C4-2B (cell line): ENCODE results near the gene P2RY8.
"Not testable (repeated sequence)": the region's sequence is repeated elsewhere in the genome, so short reads cannot be mapped to it uniquely, and the experiment has no call there.

Experiments used
- H3K27ac ChIP-seq: fragments of 450-650 bp; 2 replicates; pipeline ENCODE4 v1.5.1; 2017
- ZFX ChIP-seq: fragments of 450-650 bp; IDR thresholded peaks from 2 replicates; pipeline ENCODE4 v1.6.1; 2017
- TF ChIP-seq, protein P1 (sequence below): fragments of 450-650 bp; conservative IDR thresholded peaks from 2 replicates; pipeline ENCODE4 v1.5.1; 2017; ENCODE audit warnings: mild to moderate bottlenecking

P2RY8 gene

DNA sequence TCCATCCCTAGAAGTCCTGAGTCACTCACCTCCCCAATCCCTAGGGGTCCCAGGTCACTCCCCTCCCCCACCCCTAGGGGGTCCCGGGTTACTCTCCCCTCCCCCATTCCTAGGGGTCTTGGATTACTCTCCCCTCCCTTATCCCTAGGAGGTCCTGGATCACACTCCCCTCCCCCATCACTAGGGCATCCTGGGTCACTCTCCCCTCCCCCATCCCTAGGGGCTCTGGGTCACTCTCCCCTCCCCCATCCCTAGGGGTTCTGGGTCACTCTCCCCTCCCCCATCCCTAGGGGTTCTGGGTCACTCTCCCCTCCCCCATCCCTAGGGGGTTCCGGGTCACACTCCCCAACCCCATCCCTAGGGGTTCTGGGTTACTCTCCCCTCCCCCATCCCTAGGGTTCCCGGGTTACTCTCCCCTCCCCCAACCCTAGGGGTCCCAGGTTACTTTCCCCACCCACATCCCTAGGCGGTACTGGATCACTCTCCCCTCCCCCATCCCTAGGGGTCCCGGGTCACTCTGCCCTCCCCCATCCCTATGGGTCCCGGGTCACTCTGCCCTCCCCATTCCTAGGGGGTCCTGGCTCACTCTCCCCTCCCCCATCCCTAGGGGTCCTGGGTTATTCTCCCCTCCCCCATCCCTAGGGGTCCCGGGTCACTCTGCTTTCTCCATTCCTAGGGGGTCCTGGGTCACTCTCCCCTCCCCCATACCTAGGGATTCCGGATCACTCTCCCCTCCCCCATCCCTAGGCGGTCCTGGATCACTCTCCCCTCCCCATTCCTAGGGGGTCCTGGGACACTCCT lies 86.4 kb downstream of the P2RY8 start:
- TF ChIP-seq, protein P1, sequence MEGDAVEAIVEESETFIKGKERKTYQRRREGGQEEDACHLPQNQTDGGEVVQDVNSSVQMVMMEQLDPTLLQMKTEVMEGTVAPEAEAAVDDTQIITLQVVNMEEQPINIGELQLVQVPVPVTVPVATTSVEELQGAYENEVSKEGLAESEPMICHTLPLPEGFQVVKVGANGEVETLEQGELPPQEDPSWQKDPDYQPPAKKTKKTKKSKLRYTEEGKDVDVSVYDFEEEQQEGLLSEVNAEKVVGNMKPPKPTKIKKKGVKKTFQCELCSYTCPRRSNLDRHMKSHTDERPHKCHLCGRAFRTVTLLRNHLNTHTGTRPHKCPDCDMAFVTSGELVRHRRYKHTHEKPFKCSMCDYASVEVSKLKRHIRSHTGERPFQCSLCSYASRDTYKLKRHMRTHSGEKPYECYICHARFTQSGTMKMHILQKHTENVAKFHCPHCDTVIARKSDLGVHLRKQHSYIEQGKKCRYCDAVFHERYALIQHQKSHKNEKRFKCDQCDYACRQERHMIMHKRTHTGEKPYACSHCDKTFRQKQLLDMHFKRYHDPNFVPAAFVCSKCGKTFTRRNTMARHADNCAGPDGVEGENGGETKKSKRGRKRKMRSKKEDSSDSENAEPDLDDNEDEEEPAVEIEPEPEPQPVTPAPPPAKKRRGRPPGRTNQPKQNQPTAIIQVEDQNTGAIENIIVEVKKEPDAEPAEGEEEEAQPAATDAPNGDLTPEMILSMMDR = no peak
- no peak for TF ChIP-seq ZFX
- no peak overlapping the region for H3K27ac ChIP-seq

DNA sequence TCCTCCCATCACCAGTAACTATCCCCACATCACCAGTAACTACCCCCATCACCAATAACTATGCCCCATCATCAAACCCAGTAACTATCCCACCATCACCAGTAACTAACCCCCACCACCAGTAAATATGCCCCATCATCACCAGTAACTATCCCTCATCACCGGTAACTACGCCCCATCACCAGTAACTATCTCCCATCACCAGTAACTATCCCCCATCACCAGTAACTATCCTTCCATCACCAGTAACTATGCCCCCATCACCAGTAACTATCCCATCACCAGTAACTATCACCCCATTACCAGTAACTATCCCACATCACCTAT lies 87.2 kb downstream of the P2RY8 start:
- TF ChIP-seq ZFX = no peak
- TF ChIP-seq, protein P1 = no peak
- no peak overlapping the region for H3K27ac ChIP-seq

DNA sequence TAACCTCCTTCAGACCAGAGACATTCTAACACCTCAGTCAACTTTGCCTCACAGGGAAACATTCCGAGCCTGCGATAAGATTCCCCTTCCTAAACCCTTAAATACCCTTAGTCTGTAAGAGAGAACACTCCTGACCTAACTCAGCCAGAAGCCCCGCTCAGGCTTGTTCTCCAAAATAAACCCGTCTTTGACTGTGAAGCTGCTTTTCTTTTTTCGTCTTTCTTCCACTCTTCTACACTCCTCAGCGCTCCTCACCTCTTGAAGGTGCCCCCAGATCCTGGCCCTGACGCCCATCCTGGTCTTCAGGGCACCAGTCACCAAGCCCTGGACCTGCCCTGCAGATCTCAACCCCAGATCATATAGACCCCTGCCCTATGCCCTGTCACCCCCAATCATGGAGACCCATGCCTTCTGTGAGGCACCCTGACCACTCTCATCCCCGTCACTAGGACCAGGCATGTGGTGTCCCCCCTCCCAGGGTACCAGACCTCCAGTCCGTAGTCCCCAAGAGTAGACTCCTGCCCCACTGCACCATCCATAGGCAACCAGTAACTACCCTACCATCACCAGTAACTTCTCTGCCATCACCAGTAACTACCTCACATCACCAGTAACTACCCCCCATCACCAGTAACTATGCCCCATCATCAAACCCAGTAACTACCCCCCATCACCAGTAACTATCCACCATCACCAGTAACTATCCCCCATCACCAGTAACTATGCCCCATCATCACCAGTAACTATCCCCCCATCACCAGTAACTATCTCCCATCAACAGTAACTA lies 87.8 kb downstream of the P2RY8 start:
- H3K27ac ChIP-seq = no peak overlapping the region
- no peak for TF ChIP-seq ZFX
- TF ChIP-seq, protein P1 = no peak

DNA sequence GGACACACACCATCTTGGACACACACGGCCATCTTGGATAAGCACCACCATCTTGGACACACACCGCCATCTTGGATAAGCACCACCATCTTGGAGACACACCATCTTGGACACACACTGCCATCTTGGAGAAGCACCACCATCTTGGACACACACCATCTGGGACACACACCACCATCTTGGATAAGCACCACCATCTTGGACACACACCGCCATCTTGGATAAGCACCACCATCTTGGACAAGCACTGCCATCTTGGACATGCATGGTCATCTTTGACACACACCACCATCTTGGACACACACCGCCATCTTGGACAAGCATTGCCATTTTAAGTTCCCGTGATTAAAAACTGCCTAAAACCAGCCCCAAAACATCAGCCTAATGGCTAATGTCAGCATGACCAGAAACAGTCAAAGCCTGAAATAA lies 88.4 kb downstream of the P2RY8 start:
- H3K27ac ChIP-seq = not testable (repeated sequence)

DNA sequence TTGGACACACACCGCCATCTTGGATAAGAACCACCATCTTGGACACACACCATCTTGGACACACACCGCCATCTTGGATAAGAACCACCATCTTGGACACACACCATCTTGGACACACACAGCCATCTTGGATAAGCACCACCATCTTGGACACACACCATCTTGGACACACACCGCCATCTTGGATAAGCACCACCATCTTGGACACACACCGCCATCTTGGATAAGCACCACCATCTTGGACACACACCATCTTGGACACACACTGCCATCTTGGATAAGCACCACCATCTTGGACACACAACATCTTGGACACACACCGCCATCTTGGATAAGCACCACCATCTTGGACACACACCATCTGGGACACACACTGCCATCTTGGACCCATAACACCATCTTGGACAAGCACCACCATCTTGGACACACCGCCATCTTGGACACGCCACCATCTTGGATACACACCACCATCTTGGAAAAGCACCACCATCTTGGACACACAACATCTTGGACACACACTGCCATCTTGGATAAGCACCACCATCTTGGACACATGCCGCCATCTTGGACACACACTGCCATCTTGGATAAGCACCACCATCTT lies 88.9 kb downstream of the P2RY8 start:
- H3K27ac ChIP-seq = not testable (repeated sequence)

DNA sequence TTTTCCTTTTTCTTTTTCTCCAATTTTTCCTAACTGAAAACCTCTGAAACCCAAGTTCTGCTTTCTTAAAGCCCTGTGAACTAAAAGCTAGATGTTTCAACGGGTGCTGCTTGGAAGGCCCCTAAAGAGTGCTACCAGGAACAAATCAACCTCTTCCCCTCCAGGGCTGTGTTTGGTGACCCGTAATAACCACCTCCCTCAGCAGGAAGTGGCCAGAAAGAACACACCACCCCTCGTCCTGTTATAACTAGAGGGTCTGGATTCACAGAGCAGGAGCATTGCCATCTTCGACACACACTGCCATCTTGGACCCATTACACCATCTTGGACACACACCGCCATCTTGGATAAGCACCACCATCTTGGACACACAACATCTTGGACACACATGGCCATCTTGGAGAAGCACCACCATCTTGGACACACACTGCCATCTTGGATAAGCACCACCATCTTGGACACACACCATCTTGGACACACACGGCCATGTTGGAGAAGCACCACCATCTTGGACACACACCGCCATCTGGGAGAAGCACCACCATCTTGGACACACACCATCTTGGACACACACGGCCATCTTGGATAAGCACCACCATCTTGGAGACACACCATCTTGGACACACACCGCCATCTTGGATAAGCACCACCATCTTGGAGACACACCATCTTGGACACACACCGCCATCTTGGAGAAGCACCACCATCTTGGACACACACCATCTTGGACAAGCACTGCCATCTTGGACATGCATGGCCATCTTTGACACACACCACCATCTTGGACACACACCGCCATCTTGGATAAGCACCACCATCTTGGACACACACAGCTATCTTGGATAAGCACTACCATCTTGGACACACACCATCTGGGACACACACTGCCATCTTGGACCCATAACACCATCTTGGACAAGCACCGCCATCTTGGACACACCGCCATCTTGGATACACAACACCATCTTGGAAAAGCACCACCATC lies 89.7 kb downstream of the P2RY8 start:
- not testable (repeated sequence) for H3K27ac ChIP-seq

DNA sequence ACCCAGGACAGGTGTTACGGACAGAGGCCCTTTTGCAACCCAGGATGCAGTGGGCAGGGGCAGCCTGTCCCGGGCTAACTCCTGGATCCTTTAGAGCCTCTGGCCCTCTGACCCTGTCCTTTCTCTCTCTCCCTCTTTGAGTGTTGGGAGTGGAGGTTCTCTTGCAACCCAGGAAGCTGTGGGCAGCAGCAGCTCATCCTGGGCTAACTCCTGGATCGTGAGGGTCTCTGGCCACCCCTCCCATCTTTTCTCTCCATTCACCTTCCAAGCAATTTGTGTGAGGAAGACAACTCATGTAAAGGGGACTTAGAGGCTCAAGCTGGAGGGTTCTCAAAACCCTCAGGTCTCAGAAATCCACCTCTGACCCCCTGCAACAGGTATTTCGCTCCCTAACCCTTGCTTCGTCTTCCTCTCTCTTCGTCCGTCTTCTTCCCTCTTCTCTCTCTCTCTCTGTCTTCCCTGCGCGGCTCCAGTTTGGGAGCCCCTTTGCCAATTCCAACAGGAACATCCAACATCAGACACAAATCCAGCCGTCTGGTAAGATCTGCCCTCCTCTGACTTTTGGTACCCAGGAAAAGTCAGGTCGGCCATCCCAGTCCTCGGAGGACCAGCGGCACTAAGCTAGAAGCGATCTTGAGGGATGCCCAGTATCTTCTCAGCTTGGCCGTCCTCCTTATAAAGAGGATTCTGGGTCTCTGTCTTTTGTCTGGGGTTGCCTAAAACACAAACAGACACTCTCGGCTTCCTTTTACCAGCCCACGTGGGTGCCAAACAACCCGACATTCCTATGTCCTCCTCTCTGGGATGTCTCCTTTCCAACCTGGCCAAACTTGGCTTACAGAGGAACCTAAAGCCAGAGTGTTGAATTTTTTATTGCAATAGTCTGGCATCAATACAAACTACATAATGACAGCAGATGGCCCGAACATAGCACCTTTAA lies 92.2 kb downstream of the P2RY8 start:
- no peak for TF ChIP-seq ZFX
- TF ChIP-seq, protein P1 = no peak
- H3K27ac ChIP-seq = no peak overlapping the region

DNA sequence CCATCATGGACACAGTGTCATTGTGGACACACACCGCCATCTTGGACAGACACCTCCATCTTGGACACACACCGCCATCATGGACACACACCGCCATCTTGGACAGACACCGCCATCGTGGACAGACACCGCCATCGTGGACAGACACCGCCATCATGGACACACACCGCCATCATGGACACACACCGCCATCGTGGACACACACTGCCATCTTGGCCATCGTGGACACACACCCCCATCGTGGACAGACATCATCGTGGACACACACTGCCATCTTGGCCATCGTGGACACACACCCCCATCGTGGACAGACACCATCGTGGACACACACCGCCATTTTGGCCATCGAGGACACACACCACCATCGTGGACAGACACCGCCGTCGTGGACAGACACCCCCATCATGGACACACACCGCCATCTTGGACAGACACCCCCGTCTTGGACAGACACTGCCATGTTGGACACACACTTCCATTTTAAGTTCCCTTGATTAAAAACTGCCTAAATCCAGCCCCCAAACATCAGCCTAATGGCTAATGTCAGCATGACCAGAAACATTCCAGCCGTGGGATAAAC lies 93.4 kb downstream of the P2RY8 start:
- no peak for TF ChIP-seq ZFX
- TF ChIP-seq, protein P1 = no peak
- no peak overlapping the region for H3K27ac ChIP-seq
